Left renal pelvis (tissue), 4 donors: ENCODE data around the gene MYG1. TPM values are rescaled to one million over a fixed set of nuclear protein-coding genes. Genes with fewer than 3 reads are reported as not detected.
A peak's percentile ranks its signal among the peaks of the same experiment; 100 is the strongest.

ENCODE experiments used
- DNase-seq, 4 donors: peaks; one replicate each; pipeline ENCODE4 v3.0.0-alpha.2; 2013; ENCODE audit warnings: low read depth in 4 of 4, low spot score in 3 of 4
- polyA plus RNA-seq, 4 donors: library from polyadenylated mRNA; unstranded; fragments of 120-200 nt; gene quantifications; one replicate each; pipeline ENCODE4 v1.2.1, GENCODE V29; 2013; ENCODE audit not compliant: insufficient read length in 4 of 4

The MYG1 gene
- polyA plus RNA-seq, 4 donors = 37.7 to 56.1 (median 48.6) TPM

GRCh38 chr12:53352331-53353256 lies 53.1 kb downstream of the MYG1 start:
- peak; percentile 76 to 82 (median 80) for DNase-seq

GRCh38 chr12:53353257-53353655 lies 53.8 kb downstream of the MYG1 start:
- no peak for DNase-seq

DNA sequence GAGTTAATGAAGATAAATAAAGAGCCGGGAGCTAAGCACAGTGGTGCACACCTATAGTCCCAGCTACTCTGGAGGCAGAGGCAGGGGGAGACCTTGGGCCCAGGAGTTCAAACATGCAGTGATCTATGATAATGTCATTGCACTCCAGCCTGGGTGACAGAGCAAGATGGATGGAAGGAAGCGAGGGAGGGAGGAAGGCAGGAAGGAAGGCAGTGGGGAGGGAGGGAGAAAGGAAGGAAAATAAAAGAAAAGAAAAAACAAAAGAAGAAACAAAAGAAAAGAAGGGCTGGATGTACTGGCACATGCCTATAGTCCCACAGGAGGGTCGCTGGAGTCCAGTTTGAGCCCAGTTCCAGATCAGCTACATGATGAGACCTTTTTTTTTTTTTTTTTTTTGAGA lies 55.6 kb downstream of the MYG1 start:
- no peak for DNase-seq

Other genes starting within 250 kb of the MYG1 start
- gene TNS2, start 249.6 kb upstream of the MYG1 start, polyA plus RNA-seq = 100 to 1,000 TPM in 3 of 4 donors, 10 to 100 TPM in 1; 90.5 to 142 (median 127) TPM
- gene SPRYD3, start 220.3 kb upstream of the MYG1 start, polyA plus RNA-seq = 10 to 100 TPM; 17.2 to 28.6 (median 19.0) TPM
- 100 to 1,000 TPM in 1 of 4 donors, 10 to 100 TPM in 3; 14.0 to 241 (median 19.8) TPM for gene IGFBP6, start 202.0 kb upstream of the MYG1 start, polyA plus RNA-seq
- 1 to 10 TPM in 2 of 4 donors, under 1 TPM in 2; 0.72 to 1.3 (median 1.1) TPM for gene SOAT2, start 196.2 kb upstream of the MYG1 start, polyA plus RNA-seq
- 10 to 100 TPM; 53.2 to 76.4 (median 67.8) TPM for gene ZNF740, start 119.0 kb upstream of the MYG1 start, polyA plus RNA-seq
- 100 to 1,000 TPM in 1 of 4 donors, 10 to 100 TPM in 3; 32.9 to 117 (median 70.5) TPM for gene CSAD, start 118.8 kb upstream of the MYG1 start, polyA plus RNA-seq
- 1 to 10 TPM in 2 of 4 donors, under 1 TPM in 2; 0.86 to 2.4 (median 1.1) TPM for gene ITGB7, start 92.4 kb upstream of the MYG1 start, polyA plus RNA-seq
- gene RARG, start 67.5 kb upstream of the MYG1 start, polyA plus RNA-seq = 10 to 100 TPM; 32.3 to 73.8 (median 38.9) TPM
- 10 to 100 TPM in 2 of 4 donors, 1 to 10 TPM in 2; 8.1 to 14.3 (median 9.2) TPM for gene ESPL1, start 31.4 kb upstream of the MYG1 start, polyA plus RNA-seq
- 100 to 1,000 TPM; 546 to 729 (median 657) TPM for gene PFDN5, start 4.2 kb upstream of the MYG1 start, polyA plus RNA-seq
- 10 to 100 TPM; 60.7 to 89.4 (median 76.2) TPM for gene AAAS, start 21.9 kb downstream of the MYG1 start, polyA plus RNA-seq
- gene SP7, start 36.7 kb downstream of the MYG1 start, polyA plus RNA-seq = under 1 TPM; 0.17 to 0.27 (median 0.24) TPM
- 10 to 100 TPM; 76.7 to 82.3 (median 79.3) TPM for gene SP1, start 80.5 kb downstream of the MYG1 start, polyA plus RNA-seq
- under 1 TPM; 0.16 to 0.63 (median 0.53) TPM for gene AMHR2, start 124.2 kb downstream of the MYG1 start, polyA plus RNA-seq
- gene PRR13, start 142.0 kb downstream of the MYG1 start, polyA plus RNA-seq = 100 to 1,000 TPM in 3 of 4 donors, 10 to 100 TPM in 1; 67.9 to 183 (median 175) TPM
- 1,000 to 10,000 TPM in 3 of 4 donors, 100 to 1,000 TPM in 1; 796 to 1,179 (median 1,079) TPM for gene PCBP2, start 152.4 kb downstream of the MYG1 start, polyA plus RNA-seq
- 10 to 100 TPM; 21.6 to 36.9 (median 29.9) TPM for gene MAP3K12, start 199.8 kb downstream of the MYG1 start, polyA plus RNA-seq
- 10 to 100 TPM; 37.4 to 59.6 (median 43.5) TPM for gene TARBP2, start 201.6 kb downstream of the MYG1 start, polyA plus RNA-seq
- 1 to 10 TPM in 2 of 4 donors, not detected in 2; 1.0 to 1.2 TPM for gene NPFF, start 207.8 kb downstream of the MYG1 start, polyA plus RNA-seq